GM12892 (cell line): Measurements from ENCODE around the gene BATF3.

ENCODE experiments used
- POLR2A ChIP-seq: IDR thresholded peaks from 2 replicates; pipeline ENCODE4 v1.6.1; 2011; ENCODE audit warnings: low read depth, low read length, control low read depth
- POLR2AphosphoS5 ChIP-seq: IDR thresholded peaks from 2 replicates; pipeline ENCODE4 v1.6.1; 2011; ENCODE audit warnings: low read depth, low read length, control low read depth
- TAF1 ChIP-seq: IDR thresholded peaks from 2 replicates; pipeline ENCODE4 v1.6.1; 2011; ENCODE audit warnings: low read depth, mild to moderate bottlenecking, control low read depth, low read length, borderline replicate concordance

DNA sequence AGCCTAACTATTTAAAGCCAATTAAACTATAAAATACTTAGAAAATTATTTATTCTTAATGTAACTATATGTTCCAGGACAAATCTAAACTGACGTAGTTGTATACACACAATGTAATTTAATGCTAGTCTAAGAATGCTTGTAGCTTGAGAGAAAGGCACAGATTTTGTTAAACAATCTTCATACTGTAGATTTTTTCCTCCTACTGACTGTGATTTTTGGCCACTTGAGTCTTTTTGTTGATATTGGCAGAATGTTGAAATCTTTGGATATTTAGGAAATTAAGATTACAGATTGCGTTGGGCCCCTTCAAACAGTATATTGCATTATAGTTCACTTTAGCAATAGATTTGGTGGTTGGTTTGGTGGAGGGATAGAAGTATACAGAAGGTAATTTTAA lies 50.6 kb downstream of the BATF3 start:
- TF ChIP-seq POLR2A (no peak), POLR2AphosphoS5 (no peak), TAF1 (no peak)
